Activated T-cell treated with anti-CD3 and anti-CD28 coated beads, Interleukin-2, amount 50 U/mL, for 72 hours (primary cell): ENCODE data around the gene GRID1. TPM values are rescaled to one million over a fixed set of nuclear protein-coding genes. Genes with fewer than 3 reads are reported as not detected.
"Not testable (repeated sequence)": the region's sequence is repeated elsewhere in the genome, so short reads cannot be mapped to it uniquely, and the experiment has no call there.

Experiments used
- ATAC-seq, 2 donors: fragments of 150-1000 bp; cut with Tn5 transposase; replicated peaks in 1 of 2; 2 replicates each; pipeline ENCODE4 v1.10.0; 2021; ENCODE audit warnings: moderate library complexity in 2 of 2, mild to moderate bottlenecking in 1 of 2
- DNase-seq, 2 donors: peaks; one replicate each; pipeline ENCODE4 v3.0.0; 2021 to 2022; ENCODE audit warnings: mixed read lengths in 1 of 2
- H3K27ac Mint-ChIP-seq: one replicate; pipeline ENCODE4 v1.8.0; 2022; ENCODE audit warnings: mild to moderate bottlenecking, moderate library complexity, mixed read lengths
- H3K27me3 Mint-ChIP-seq: one replicate; pipeline ENCODE4 v1.8.0; 2022; ENCODE audit warnings: low read depth, mixed read lengths
- H3K36me3 Mint-ChIP-seq, 2 donors: one replicate each; pipeline ENCODE4 v1.8.0; 2022; ENCODE audit warnings: mixed read lengths in 2 of 2, mild to moderate bottlenecking in 1 of 2; ENCODE audit not compliant: insufficient read depth in 2 of 2
- H3K4me1 Mint-ChIP-seq: one replicate; pipeline ENCODE4 v1.8.0; 2022; ENCODE audit warnings: low read depth, mixed read lengths
- H3K4me3 Mint-ChIP-seq, 2 donors: one replicate each; pipeline ENCODE4 v1.8.0; 2022; ENCODE audit warnings: mild to moderate bottlenecking in 2 of 2, mixed read lengths in 2 of 2, moderate library complexity in 2 of 2
- H3K9me3 Mint-ChIP-seq, 2 donors: one replicate each; pipeline ENCODE4 v1.8.0; 2022; ENCODE audit warnings: mixed read lengths in 2 of 2
- total RNA-seq, 2 donors: library from RNA; stranded (reverse); gene quantifications; one replicate each; pipeline ENCODE4 v1.2.3, GENCODE V29; 2022

The GRID1 gene
- total RNA-seq, 2 donors from 2014 or later = not detected

DNA sequence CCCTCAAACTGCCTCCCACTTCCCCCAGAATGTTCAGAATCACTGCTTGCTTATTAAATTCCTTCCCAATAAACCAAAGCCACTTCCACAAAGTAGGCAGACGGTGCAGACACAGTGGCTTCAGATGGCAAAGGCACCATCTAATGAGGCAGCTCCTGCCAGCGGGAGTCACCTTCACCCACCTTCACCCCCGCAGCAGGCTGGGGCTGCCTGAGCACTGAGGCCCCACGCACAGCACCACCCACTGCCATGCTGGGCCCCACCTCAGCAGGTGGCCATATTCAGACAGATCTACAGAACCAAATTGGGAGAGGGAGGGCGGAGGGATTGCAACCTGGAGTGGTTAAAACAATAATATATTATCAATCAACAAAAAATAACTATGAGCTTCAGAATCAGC lies 118.5 kb downstream of the GRID1 start:
- Mint-ChIP-seq H3K27ac (no peak overlapping the region), H3K9me3 (peaks cover 7% of the 10 kb centered on the region in 2 donors), H3K36me3 (no peaks in the 10 kb centered on the region), H3K4me3 (no peak overlapping the region), H3K27me3 (no peaks in the 10 kb centered on the region), H3K4me1 (no peaks in the 10 kb centered on the region)
- ATAC-seq (no peak), DNase-seq (no peak)

DNA sequence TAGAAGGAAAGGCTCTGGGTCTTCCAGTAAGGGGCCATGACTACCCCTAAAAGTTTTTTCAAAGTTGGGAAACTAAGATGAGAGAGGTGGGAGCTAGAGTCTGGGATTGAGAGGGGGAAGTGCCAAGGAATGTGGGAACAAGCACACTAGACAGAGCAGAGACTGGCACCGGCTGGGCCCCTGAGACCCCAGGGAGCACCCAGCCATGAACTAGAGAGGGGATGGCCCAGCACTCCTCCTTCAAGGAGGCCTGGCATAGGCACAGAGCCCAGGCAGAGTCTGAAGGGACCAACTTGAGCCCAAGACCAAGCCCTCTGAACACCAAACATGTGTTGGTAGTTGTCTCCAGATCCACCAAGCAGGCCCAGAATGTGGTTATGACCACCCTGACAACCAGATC lies 119.0 kb downstream of the GRID1 start:
- no peaks in the 10 kb centered on the region for H3K27me3 Mint-ChIP-seq
- H3K4me1 Mint-ChIP-seq = no peaks in the 10 kb centered on the region
- no peak overlapping the region for H3K4me3 Mint-ChIP-seq
- H3K27ac Mint-ChIP-seq = no peak overlapping the region
- DNase-seq = no peak
- no peaks in the 10 kb centered on the region for H3K36me3 Mint-ChIP-seq
- H3K9me3 Mint-ChIP-seq = peaks cover 7% of the 10 kb centered on the region in 2 donors
- ATAC-seq = no peak

DNA sequence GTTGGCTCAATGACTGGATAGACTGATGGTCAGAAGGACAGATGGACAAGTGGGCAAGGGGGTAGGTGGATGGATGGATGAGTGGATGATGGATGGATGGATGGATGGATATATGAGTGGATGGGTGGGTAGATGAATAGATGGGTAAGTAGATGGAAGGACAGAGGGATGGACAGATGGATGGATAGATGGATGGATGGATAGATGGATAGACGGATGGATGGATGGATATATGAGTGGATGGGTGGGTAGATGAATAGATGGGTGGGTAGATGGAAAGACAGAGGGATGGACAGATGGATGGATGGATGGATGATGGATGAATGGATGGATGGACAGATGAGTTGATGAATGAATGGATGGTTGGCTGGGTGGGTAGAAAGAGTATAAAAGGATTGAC lies 119.5 kb downstream of the GRID1 start:
- no peak for ATAC-seq
- H3K27me3 Mint-ChIP-seq = no peaks in the 10 kb centered on the region
- no peak for DNase-seq
- no peak overlapping the region for H3K4me3 Mint-ChIP-seq
- H3K27ac Mint-ChIP-seq = no peak overlapping the region
- no peaks in the 10 kb centered on the region for H3K36me3 Mint-ChIP-seq
- peaks cover 7% of the 10 kb centered on the region in 2 donors for H3K9me3 Mint-ChIP-seq
- no peaks in the 10 kb centered on the region for H3K4me1 Mint-ChIP-seq

DNA sequence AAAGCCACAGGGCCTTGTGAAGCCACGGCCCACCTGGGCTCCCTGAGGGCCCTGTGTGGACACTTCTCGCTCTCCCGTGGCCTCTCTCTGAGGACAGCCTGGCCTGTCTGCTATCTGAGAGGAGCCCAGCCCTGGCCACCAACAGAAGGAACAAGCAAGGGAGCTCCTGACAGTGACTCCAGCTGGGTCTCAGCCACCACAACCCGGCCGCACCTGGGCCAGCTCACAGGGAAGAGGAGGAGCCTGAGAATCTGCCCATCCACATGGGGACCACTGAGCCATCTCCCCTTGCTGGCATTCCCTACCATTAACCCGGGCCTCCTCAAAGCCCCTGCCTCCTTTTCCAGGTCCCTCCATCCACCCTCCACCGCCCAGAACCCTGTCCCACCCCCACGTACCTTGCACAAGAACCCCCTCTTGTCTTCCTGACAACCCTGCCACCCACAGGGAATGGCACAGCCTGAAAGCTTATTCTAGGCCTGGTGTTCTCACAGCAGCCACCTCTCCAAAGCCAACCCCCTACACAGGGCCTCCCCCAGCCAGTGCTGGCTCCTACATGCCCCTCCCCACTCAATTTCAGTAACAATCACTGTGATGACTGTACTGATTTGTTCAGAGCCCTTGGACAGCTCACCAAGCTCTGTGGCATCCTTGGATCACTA lies 120.2 kb downstream of the GRID1 start:
- peaks cover 7% of the 10 kb centered on the region in 2 donors for H3K9me3 Mint-ChIP-seq
- ATAC-seq (no peak), DNase-seq (no peak)
- no peaks in the 10 kb centered on the region for H3K36me3 Mint-ChIP-seq
- H3K4me1 Mint-ChIP-seq = no peaks in the 10 kb centered on the region
- no peak overlapping the region for H3K27ac Mint-ChIP-seq
- H3K27me3 Mint-ChIP-seq = no peaks in the 10 kb centered on the region
- no peak overlapping the region for H3K4me3 Mint-ChIP-seq

DNA sequence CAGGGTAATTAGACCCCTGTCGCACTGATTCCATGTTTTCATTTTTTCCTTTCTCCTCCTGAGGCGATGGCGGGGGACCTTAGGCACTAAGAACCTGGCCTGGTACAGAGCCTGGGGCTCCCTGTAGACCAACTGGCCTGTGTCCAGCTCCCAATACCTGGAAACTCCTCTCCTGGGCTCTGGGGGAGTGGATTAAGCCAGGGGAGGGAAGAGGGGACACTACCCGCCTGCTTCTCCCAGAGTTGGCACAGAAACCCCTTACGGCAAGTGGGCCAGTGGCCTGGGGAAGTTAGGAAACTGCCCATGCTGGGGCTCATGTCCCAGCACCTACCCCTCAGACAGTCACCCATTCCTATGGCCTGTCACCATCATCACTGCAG lies 121.6 kb downstream of the GRID1 start:
- ATAC-seq = no peak
- Mint-ChIP-seq H3K27me3 (no peaks in the 10 kb centered on the region), H3K4me1 (no peaks in the 10 kb centered on the region), H3K27ac (no peak overlapping the region), H3K36me3 (no peaks in the 10 kb centered on the region), H3K4me3 (no peak overlapping the region), H3K9me3 (peaks cover 7% of the 10 kb centered on the region in 2 donors)
- no peak for DNase-seq

DNA sequence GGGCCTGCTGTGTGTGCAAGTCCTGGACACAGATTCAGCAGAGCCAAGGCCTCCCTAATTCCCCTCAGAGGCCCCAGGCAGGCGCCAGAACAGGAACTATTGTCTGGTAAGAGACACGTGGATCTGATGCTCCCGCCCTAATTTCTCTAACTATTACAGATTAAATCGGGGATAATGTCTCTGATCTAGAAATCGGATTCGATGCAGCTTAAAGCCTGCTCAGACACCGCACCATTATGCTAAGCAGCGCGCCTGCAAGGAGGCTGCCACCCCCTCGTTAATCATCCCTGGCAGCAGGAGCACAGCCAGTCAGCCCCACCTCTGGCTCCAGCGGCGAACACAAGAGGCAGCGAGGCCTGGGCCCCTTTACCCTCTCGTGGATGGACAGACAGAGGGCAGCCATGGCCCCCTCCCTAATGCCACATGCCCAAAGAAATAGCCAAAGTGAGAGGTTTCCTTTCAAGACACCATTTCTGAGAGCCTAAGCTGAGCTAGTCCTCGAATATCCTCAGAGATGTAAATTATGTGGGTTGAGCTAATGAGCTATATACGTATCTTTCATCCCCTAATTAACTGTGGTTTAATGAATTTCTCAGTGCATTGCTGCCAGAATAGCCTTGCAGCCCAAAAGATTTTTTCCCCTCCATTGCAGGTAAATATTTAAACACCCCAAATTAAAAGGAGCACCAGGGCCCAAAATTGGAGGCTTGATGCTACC lies 122.1 kb downstream of the GRID1 start:
- Mint-ChIP-seq H3K27me3 (no peaks in the 10 kb centered on the region), H3K4me1 (no peaks in the 10 kb centered on the region), H3K36me3 (no peaks in the 10 kb centered on the region), H3K4me3 (no peak overlapping the region), H3K27ac (no peak overlapping the region), H3K9me3 (peaks cover 2 to 5% of the 10 kb centered on the region in 2 donors)
- ATAC-seq (no peak), DNase-seq (no peak)

DNA sequence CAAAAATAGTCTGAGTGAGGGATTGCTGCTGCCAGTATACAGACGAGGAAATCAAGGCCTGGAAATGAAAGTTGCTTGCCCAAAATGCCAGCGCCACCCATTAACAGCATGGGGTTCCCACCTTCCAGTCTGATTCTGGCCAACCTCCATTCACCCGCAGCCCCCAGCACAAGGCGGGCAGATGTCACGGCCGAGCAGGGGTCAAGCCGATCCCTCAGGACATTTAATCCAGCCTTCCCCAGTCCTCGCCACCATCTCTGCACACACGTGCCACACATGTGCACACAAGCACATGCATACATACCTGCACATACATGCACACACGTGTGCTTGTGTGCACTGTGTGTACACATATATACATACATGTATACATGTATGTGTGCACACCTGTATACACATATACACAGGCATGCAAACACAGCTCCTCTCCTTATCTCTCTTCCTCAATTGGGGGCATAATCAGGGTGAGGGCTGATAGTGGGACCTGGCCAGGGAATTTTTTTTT lies 122.9 kb downstream of the GRID1 start:
- Mint-ChIP-seq H3K27ac (no peak overlapping the region), H3K4me3 (no peak overlapping the region), H3K4me1 (no peaks in the 10 kb centered on the region), H3K9me3 (peaks cover 2 to 5% of the 10 kb centered on the region in 2 donors), H3K27me3 (no peaks in the 10 kb centered on the region), H3K36me3 (no peaks in the 10 kb centered on the region)
- DNase-seq = no peak
- ATAC-seq = no peak

DNA sequence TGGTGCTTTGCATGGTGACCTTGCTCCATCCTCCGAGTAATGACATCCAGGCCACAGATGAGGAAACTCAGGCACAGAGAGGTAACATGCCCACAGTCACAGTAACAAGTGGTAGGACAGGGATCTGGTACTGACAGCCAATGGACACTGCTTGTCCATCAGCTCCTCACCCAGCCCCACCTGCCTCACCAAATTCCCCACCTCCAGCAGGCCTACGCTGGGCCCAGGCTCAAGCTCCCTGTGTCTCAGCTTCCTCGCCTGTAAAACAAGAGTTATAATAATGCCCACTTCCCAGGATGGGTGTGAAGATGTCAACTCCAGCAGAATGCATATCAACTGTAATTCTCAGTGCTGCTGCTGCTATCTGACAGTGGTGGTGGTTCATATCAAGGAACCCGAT lies 123.8 kb downstream of the GRID1 start:
- Mint-ChIP-seq H3K27ac (no peak overlapping the region), H3K4me1 (no peaks in the 10 kb centered on the region), H3K4me3 (no peak overlapping the region), H3K36me3 (no peaks in the 10 kb centered on the region), H3K9me3 (peaks cover 3 to 5% of the 10 kb centered on the region in 2 donors), H3K27me3 (no peaks in the 10 kb centered on the region)
- ATAC-seq (no peak), DNase-seq (no peak)

DNA sequence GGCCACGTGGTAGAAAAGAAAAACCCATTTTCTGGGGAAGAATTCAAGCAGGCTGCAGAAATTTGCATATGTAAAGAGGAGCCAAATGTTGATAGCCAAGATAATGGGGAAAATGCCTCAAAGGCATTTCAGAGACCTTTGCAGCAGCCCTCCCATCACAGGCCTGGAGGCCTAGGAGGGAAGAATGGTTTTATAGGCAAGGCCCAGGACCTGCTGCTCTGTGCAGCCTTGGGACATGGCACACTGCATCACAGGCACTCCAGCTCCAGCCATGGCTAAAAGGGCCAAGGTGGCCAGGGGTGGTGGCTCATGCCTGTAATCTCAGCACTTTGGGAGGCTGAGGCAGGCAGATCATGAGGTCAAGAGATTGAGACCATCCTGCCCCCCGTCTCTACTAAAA lies 128.5 kb downstream of the GRID1 start:
- not testable (repeated sequence) for H3K27ac Mint-ChIP-seq, DNase-seq, H3K36me3 Mint-ChIP-seq, H3K27me3 Mint-ChIP-seq, H3K4me3 Mint-ChIP-seq, H3K9me3 Mint-ChIP-seq, ATAC-seq, H3K4me1 Mint-ChIP-seq

DNA sequence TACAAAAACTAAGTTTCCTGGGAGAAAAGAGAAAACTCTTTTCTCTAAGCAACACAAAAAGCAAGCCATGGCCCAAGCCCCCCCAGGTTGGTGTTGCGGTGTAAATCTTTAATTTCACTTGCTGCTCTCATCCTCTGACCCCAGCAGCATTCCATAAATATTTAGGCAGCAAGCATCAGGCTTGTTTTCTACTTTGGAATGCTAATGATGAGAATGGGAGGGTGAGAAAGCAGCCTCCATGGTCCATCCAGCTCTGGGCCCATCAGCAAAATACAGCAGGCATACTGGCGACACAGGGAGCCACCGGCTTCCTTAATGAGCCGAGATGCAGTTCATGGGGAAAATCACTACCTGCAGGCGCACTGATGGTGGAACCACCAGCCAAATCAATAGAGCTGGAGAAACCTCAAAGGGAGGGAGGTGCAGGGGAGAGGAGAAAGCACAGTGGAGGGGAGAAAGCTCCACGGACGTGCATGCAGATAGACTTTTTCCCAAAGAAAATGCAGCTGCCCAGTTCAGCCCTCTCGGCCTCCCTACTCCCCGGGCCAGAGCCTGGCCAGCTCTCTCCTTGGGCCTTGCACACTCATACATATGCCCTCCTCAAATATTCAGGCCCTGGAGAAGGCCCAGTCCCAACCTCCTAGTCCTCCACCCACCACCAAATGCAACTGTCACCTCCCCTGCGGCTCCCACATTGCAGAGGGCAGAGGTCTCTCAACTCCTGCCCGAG lies 131.9 kb downstream of the GRID1 start:
- H3K27me3 Mint-ChIP-seq = peaks cover 8% of the 10 kb centered on the region
- DNase-seq (no peak), ATAC-seq (no peak)
- no peaks in the 10 kb centered on the region for H3K36me3 Mint-ChIP-seq
- no peak overlapping the region for H3K27ac Mint-ChIP-seq
- peaks cover 0 to 3% of the 10 kb centered on the region in 2 donors for H3K9me3 Mint-ChIP-seq
- no peak overlapping the region for H3K4me3 Mint-ChIP-seq
- no peaks in the 10 kb centered on the region for H3K4me1 Mint-ChIP-seq

DNA sequence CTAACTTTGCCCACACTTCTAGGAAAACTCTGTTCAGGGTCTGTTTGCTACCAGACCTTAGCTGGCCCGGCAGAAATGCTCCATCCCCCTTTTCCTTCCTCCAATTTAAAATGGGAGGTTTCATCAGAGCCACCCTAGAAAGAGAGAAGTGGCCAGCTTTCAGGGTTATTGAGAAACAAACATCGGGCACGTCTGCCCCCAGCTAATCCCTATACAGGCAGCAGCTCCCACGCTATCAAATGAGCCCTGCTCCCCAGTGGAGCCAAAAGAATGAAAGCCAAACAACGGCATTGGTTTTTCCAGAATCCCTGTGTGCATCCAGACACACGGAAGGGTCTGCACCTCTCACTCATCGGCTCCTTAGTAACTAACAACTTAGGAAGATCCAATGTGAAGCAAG lies 132.5 kb downstream of the GRID1 start:
- Mint-ChIP-seq H3K4me1 (no peaks in the 10 kb centered on the region), H3K27me3 (peaks cover 8% of the 10 kb centered on the region), H3K36me3 (no peaks in the 10 kb centered on the region), H3K27ac (no peak overlapping the region), H3K4me3 (no peak overlapping the region), H3K9me3 (peaks cover 0 to 3% of the 10 kb centered on the region in 2 donors)
- DNase-seq (no peak), ATAC-seq (no peak)

DNA sequence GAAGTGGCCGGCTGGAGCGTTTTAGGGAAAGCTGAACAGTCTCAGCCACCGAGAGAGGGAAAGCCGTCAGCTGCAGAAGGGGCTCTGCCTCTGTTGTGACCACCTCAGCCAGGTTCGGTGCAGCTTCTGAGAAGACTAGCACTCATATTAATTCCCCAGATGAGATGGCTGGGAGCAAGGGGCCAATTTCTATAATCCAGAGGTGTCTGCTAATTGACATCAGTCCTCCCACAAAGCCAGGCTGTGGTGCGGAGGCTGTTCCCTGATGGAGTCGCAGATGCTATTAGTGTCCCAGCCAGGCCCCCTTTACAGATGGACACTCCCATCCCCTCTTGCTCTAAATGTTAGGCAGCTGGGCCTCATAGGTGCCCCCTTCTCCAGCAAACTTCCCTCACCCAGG lies 133.5 kb downstream of the GRID1 start:
- Mint-ChIP-seq H3K27ac (no peak overlapping the region), H3K9me3 (peaks cover 0 to 3% of the 10 kb centered on the region in 2 donors), H3K27me3 (peaks cover 8% of the 10 kb centered on the region), H3K36me3 (no peaks in the 10 kb centered on the region), H3K4me3 (no peak overlapping the region), H3K4me1 (no peaks in the 10 kb centered on the region)
- DNase-seq (no peak), ATAC-seq (no peak)

DNA sequence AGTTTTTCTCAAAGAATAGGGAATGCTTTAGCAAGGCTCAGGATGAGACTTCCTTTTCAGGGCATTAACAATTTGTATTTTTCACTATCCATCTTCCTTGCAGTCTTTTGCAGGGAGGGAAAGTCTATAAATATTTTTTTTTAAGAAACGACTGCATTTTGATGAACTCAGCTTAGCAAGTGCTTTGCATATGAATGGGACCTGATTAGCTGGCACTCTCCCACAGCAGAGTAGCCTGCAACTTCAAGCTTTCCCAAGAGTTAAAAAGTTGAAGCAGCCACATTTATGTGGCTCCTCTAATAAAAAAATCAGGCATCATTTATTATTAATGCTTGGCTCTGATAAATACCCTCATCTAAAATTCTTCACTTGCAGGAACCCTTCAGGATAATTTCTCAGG lies 134.0 kb downstream of the GRID1 start:
- DNase-seq = no peak
- no peak overlapping the region for H3K4me3 Mint-ChIP-seq

More for the DNA sequence above, 134.0 kb downstream of the GRID1 start:
- Mint-ChIP-seq H3K4me1 (no peaks in the 10 kb centered on the region), H3K27me3 (peaks cover 8% of the 10 kb centered on the region), H3K27ac (no peak overlapping the region), H3K9me3 (peaks cover 0 to 1% of the 10 kb centered on the region in 2 donors), H3K36me3 (no peaks in the 10 kb centered on the region)
- no peak for ATAC-seq
